IPS DF 6.9 (cell line): Measurements from ENCODE around the gene TAL1.
"Not testable (repeated sequence)": the region's sequence is repeated elsewhere in the genome, so short reads cannot be mapped to it uniquely, and the experiment has no call there.

Experiments
- DNase-seq: peaks from one replicate; pipeline ENCODE4 v3.0.0-alpha.2; 2013; ENCODE audit warnings: low read depth, low spot score
- H3K27ac ChIP-seq: one replicate; pipeline ENCODE4 v1.5.1; 2013; ENCODE audit warnings: low read length, control low read depth
- H3K27me3 ChIP-seq: 2 replicates; pipeline ENCODE4 v1.6.1; 2013; ENCODE audit warnings: mild to moderate bottlenecking, low read length; ENCODE audit not compliant: control insufficient read depth, insufficient read depth
- H3K36me3 ChIP-seq: 2 replicates; pipeline ENCODE4 v1.6.1; 2013; ENCODE audit warnings: low read length; ENCODE audit not compliant: control insufficient read depth, insufficient read depth
- H3K4me1 ChIP-seq: 2 replicates; pipeline ENCODE4 v1.6.1; 2013; ENCODE audit warnings: low read length; ENCODE audit not compliant: control insufficient read depth, insufficient read depth
- H3K4me3 ChIP-seq: 2 replicates; pipeline ENCODE4 v1.5.1; 2013; ENCODE audit warnings: mild to moderate bottlenecking, low read length
- H3K9me3 ChIP-seq: 2 replicates; pipeline ENCODE4 v1.6.1; 2013; ENCODE audit warnings: low read length, inconsistent platforms; ENCODE audit not compliant: control insufficient read depth, insufficient read depth
- WGBS: extraction: QIAGEN DNeasy Blood & Tissue Kit; methylation state at CpG from one replicate; pipeline ENCODE4 v1.1.7; 2013; ENCODE audit warnings: mixed read lengths, missing lambda C conversion rate; ENCODE audit not compliant: insufficient read length, insufficient coverage; 5-methylcytosine and 5-hydroxymethylcytosine counted together

The TAL1 gene

DNA sequence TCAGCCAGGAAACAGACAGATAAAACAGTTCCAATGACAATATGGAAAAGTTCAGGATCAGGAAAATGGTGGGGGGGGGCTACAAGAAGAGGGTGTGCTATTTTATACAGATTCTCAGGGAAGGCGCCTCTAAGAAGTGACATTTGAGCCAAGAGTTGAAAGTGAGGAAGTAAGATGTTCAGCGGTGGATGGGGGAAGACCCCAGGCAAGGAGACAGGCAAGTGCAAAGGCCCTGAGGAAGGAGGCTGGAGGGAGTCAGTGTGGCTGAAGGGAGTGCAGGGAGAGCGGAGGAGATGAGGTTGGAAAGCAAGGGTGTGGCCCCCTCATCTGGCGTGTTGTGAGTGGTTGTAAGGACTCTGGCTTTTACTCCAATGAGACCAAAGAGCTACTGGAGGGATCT, 33.8 kb downstream of the TAL1 start:
- no peaks in the 10 kb centered on the region for H3K36me3 ChIP-seq
- WGBS = no CpG with 5 or more reads among the region's 4 CpGs
- no peaks in the 10 kb centered on the region for H3K9me3 ChIP-seq
- DNase-seq = no peak
- H3K27ac ChIP-seq = no peak overlapping the region
- no peak overlapping the region for H3K4me3 ChIP-seq
- no peaks in the 10 kb centered on the region for H3K4me1 ChIP-seq
- peaks cover 4% of the 10 kb centered on the region; the same call in 1 of the 2 replicates for H3K27me3 ChIP-seq

DNA sequence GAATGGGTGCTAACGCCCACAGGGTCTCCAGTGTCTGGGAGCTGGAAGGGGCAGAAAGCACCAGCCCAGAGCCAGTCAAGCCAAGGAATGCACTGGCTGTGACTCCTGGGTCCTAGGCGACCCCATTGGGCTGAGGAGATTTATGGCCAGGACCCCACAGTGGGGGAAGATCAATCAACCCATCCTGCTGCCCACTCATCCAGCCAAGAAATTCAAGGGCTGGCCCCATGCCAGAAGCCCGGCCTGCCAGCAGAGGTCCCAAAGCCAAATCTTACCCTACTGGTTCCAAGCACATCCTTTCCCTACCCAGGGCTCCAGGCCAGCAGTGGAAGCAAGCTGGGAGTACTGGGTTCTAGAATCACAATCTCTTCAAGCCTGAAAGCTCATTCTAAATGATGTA, 35.4 kb downstream of the TAL1 start:
- DNase-seq = no peak
- Histone ChIP-seq H3K27me3 (peaks cover 4% of the 10 kb centered on the region; the same call in 1 of the 2 replicates), H3K9me3 (no peaks in the 10 kb centered on the region), H3K27ac (no peak overlapping the region), H3K4me3 (no peak overlapping the region), H3K4me1 (peaks cover 3% of the 10 kb centered on the region; the same call in 1 of the 2 replicates), H3K36me3 (no peaks in the 10 kb centered on the region)
- no CpG with 5 or more reads among the region's 3 CpGs for whole genome bisulfite sequencing

DNA sequence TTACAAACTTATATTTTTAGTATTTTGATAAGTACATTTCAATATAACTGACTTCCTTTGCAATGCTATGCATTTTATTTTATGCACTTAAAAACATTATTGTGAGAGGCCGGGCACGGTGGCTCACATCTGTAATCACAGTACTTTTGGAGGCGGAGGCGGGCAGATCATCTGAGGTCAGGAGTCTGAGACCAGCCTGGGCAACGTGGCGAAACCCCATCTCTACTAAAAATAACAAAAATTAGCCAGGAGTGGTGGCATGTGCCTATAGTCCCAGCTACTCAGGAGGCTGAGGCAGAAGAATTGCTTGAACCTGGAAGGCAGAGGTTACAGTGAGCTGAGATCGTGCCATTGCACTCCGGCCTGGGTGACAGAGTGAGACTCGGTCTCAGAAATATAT, 36.0 kb downstream of the TAL1 start:
- not testable (repeated sequence) for H3K27me3 ChIP-seq, DNase-seq, H3K4me1 ChIP-seq, H3K9me3 ChIP-seq, H3K27ac ChIP-seq, H3K4me3 ChIP-seq, H3K36me3 ChIP-seq
- WGBS = no CpG with 5 or more reads among the region's 9 CpGs

DNA sequence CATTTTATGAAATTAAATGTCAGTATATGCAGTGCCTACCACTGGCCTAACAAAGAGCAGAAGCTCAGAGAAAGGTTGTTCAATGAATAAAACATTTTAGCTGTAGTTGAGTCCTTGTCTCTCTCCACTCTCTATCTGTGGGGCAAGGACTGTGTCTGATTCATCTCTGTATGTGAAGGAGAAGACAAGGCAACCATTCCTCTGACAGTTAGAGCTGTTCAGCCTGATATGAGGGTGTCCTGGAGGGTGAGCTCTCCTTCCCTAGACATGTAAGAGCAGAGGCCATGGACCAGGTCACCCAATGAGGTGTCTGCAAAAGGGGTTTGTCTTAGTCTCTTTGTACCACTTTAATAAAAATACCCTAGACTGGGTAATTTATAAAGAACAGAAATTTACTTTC, 37.7 kb downstream of the TAL1 start:
- Histone ChIP-seq H3K27ac (no peak overlapping the region), H3K4me3 (no peak overlapping the region), H3K27me3 (peaks cover 4% of the 10 kb centered on the region; the same call in 1 of the 2 replicates), H3K9me3 (no peaks in the 10 kb centered on the region), H3K4me1 (peaks cover 3% of the 10 kb centered on the region; the same call in 1 of the 2 replicates), H3K36me3 (no peaks in the 10 kb centered on the region)
- no peak for DNase-seq

DNA sequence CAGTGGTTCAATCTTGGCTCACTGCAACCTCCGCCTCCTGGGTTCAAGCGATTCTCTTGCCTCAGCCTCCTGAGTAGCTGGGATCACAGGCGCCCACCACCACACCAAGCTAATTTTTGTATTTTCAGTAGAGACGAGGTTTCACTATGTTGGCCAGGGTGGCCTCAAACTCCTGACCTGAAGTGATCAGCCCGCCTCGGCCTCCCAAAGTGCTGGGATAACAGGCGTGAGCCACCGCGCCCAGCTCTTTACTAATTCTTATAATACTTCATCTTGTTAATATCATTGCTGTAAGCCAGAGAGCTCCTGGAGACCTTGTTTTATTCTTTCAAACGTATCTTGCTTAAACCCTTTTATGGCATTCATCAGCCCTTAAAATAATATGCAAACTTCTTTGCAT, 38.5 kb downstream of the TAL1 start:
- H3K36me3 ChIP-seq, H3K4me3 ChIP-seq, H3K9me3 ChIP-seq, H3K27me3 ChIP-seq, H3K27ac ChIP-seq, H3K4me1 ChIP-seq, DNase-seq: not testable (repeated sequence)
- WGBS = no CpG with 5 or more reads among the region's 10 CpGs

DNA sequence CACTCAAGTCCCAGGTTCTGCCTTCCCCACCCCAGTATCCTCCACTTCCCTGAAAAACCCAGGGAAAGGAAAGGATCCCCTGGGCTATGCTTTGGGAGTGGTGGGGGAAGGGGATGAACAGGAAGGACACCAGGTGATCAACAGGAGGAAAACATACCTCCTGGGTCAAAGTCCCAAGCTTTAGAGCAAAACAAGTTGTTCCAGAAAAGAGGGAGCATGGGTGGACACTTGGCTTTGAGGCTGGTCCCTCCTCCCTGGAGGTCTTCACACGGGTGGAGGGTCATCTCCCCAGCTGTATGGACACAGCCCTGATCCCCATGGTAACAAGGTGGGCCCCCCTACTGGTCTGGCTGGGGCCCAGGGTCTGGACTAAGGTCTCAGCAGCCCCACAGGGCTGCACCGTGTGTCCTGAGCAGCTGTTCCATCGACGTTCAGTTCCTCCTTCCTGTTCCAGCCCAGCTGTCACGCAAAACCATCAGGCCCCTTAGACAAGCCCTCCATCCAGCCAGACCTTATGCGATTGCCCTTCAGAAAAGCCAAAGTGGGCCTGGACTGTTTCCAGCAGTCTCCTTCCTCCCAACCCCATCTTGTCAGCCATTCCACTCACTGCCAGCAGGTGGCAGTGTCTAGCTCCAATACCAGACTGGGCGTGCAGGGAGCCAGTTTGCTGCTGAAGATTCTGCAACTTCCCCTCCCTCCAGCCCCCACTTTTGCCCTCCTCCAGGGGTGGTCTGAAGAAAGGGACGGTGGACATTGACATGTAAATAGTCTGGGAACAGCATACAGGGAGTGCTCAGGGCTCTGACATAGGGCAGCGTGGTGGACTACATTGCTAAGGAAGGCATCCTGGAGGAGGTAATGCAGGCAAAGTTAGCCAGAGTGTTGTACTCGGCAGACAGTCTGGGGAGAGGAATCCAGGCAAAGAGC, 39.3 kb downstream of the TAL1 start:
- WGBS = no CpG with 5 or more reads among the region's 10 CpGs
- peaks cover 4% of the 10 kb centered on the region; the same call in 1 of the 2 replicates for H3K27me3 ChIP-seq
- H3K27ac ChIP-seq = no peak overlapping the region
- H3K9me3 ChIP-seq = no peaks in the 10 kb centered on the region
- no peaks in the 10 kb centered on the region for H3K36me3 ChIP-seq
- H3K4me3 ChIP-seq = no peak overlapping the region
- peaks cover 3% of the 10 kb centered on the region; the same call in 1 of the 2 replicates for H3K4me1 ChIP-seq
- DNase-seq = peak; percentile 90

DNA sequence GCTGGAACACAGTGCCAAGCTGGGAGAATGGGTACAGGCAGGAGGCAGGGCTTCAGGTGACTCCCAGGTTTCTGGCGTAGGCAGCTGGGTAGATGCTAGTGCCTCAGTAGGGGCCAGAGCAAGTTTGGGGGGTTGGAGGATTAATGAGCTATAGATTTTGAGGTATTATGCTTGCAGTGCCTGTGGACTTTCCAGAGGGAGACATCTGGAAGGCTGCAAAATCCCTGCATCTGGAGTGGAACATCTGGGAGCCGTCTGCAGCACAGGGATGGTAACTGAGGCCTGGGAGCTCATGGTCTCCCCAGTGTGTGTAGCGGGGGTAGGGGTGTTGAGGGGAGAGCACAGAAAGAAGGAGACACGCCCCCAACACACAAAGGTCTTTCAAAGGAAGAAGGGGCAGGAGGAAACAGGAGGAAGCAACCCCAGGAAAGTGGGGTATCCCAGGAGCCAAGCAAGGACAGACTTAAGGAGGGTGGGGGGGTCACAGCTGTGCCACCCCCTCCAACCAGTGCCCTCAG, 40.0 kb downstream of the TAL1 start:
- Histone ChIP-seq H3K4me3 (no peak overlapping the region), H3K9me3 (no peaks in the 10 kb centered on the region), H3K36me3 (no peaks in the 10 kb centered on the region), H3K27ac (no peak overlapping the region), H3K4me1 (peaks cover 3% of the 10 kb centered on the region; the same call in 1 of the 2 replicates), H3K27me3 (peaks cover 4% of the 10 kb centered on the region; the same call in 1 of the 2 replicates)
- DNase-seq = no peak
- no CpG with 5 or more reads among the region's 4 CpGs for WGBS

DNA sequence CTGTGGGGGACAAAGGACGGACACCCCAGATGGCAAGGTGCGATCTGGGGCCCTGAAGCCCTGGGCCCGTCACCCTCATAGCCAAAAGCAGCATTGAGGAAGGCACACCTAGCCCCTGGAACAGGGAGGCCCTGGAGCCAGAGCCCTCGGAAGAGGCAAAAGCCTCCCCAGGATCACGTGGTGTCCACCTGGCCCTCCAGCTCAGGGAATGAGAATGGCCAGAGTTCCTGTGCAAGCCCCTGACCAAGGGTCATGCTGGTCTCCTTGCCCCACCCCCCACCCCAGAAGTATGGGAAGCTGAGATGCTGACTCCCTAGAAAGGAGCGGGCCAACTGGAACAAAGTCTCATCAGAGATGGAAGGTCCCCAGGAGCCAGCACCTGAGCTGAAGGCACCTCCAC, 41.2 kb downstream of the TAL1 start:
- Histone ChIP-seq H3K4me1 (peaks cover 3% of the 10 kb centered on the region; the same call in 1 of the 2 replicates), H3K9me3 (no peaks in the 10 kb centered on the region), H3K36me3 (no peaks in the 10 kb centered on the region), H3K27me3 (peaks cover 4% of the 10 kb centered on the region; the same call in 1 of the 2 replicates), H3K27ac (no peak overlapping the region), H3K4me3 (no peak overlapping the region)
- WGBS = no CpG with 5 or more reads among the region's 6 CpGs
- no peak for DNase-seq

DNA sequence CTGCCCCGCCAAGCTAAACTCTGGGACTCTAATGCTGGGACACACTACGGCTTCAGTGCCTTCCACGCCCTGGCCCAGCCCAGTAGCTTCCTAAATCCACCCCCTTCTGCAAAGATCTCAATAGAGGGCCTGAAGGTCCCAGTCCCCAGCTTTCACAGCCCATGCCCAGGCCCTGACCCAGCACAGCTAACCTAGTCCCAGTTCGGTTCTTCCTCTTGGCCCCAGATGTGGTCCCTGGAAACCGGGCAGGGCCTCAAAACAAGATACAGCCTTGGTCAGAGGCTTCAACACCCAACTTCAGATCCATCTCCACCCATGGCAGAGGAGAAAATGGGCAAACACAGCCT, 41.5 kb downstream of the TAL1 start:
- H3K4me1 ChIP-seq = peaks cover 3% of the 10 kb centered on the region; the same call in 1 of the 2 replicates
- no peak overlapping the region for H3K4me3 ChIP-seq
- WGBS = no CpG with 5 or more reads among the region's 5 CpGs
- H3K27ac ChIP-seq = no peak overlapping the region
- no peaks in the 10 kb centered on the region for H3K9me3 ChIP-seq
- H3K36me3 ChIP-seq = no peaks in the 10 kb centered on the region
- no peak for DNase-seq
- H3K27me3 ChIP-seq = peaks cover 4% of the 10 kb centered on the region; the same call in 1 of the 2 replicates

DNA sequence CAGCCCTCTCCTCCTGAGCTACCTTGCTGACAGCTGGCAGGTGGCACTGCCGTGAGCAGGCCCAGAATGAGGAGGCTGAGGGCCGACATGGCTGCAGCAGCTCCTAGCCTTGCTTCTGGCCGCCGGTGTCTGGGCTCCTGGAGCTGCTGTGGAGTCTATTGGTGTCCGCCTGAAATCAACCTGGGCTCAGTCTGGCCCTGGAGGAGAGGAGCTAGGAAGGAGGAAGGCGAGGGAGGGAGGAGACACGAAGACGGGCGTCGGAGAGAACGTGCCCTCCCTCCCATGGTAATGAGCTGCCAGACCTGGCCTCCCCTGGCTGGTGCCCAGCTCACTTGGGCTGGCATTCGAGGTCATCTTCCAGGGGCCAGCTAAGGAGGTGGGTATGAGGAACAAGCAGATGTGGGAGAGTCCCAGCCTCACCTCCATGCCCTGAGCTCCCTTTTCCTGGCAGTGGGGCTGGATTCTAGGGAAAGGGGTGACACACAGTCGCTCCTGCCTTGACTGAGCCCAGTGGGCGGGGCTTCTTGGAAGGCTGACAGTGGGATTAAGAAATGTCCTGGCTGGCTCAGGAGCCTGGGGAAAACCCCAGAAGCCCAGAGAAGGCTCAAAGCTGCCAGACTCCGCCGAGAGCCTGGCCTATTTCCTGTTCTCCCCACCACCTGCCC, 42.0 kb downstream of the TAL1 start, which contains the start of gene PDZK1IP1:
Gene PDZK1IP1 (minus strand): TSS at position 193 of the 665 bp plus-strand sequence. CDS start 104 bp downstream, at position 89.
- H3K4me3 ChIP-seq = no peak within 1 kb of the TSS; the same call in 1 of the 2 replicates
- no peak within 1 kb of the TSS for H3K27ac ChIP-seq
- H3K9me3 ChIP-seq = no peaks in the 10 kb centered on the region
- no peaks in the 10 kb centered on the region for H3K36me3 ChIP-seq
- DNase-seq = no peak
- peaks cover 4% of the 10 kb centered on the region; the same call in 1 of the 2 replicates for H3K27me3 ChIP-seq
- no CpG with 5 or more reads among the region's 16 CpGs for WGBS
- peaks cover 3% of the 10 kb centered on the region; the same call in 1 of the 2 replicates for H3K4me1 ChIP-seq
